ENCODE measurements around the gene TMEM200A.

The TMEM200A gene

GRCh38 chr6:130381459-130382380 is 15.9 kb downstream of the TMEM200A start:
- no peak for DNase-seq (ENCODE audit: extremely low spot score)
- ChIA-PET CTCF (interaction anchor here (1.0 to 1.4 kb wide), 5 partner anchors 9 to 317 kb away, joined by 3 to 6 read pairs (median 4); no protein-coding TSS in a partner anchor), POLR2A (no interaction called here)
- TF ChIP-seq, protein P1, sequence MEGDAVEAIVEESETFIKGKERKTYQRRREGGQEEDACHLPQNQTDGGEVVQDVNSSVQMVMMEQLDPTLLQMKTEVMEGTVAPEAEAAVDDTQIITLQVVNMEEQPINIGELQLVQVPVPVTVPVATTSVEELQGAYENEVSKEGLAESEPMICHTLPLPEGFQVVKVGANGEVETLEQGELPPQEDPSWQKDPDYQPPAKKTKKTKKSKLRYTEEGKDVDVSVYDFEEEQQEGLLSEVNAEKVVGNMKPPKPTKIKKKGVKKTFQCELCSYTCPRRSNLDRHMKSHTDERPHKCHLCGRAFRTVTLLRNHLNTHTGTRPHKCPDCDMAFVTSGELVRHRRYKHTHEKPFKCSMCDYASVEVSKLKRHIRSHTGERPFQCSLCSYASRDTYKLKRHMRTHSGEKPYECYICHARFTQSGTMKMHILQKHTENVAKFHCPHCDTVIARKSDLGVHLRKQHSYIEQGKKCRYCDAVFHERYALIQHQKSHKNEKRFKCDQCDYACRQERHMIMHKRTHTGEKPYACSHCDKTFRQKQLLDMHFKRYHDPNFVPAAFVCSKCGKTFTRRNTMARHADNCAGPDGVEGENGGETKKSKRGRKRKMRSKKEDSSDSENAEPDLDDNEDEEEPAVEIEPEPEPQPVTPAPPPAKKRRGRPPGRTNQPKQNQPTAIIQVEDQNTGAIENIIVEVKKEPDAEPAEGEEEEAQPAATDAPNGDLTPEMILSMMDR (IDR thresholded peaks at IDR 0.05; ENCODE audit: control extremely low read depth, extremely low read depth, low read depth, missing control alignments) = peak; percentile 41

GRCh38 chr6:130382872-130383490 is 17.2 kb downstream of the TMEM200A start:
- TF ChIP-seq, protein P1 (IDR thresholded peaks at IDR 0.05; ENCODE audit: control extremely low read depth, extremely low read depth, low read depth, missing control alignments) = no peak
- DNase-seq (ENCODE audit: extremely low spot score) = no peak
- CTCF ChIA-PET = interaction anchor here (1.0 to 1.4 kb wide), 3 partner anchors 14 to 315 kb away, joined by 3 read pairs; no protein-coding TSS in a partner anchor
- POLR2A ChIA-PET = no interaction called here

- ChIA-PET POLR2A (no interaction called here), CTCF (interaction anchor here (1.0 to 2.5 kb wide), 5 partner anchors 8 to 313 kb away, joined by 3 to 7 read pairs (median 4); no protein-coding TSS in a partner anchor)
- no peak for DNase-seq (ENCODE audit: extremely low spot score)
- TF ChIP-seq, protein P1 (IDR thresholded peaks at IDR 0.05; ENCODE audit: control extremely low read depth, extremely low read depth, low read depth, missing control alignments) = no peak
Measured at GRCh38 chr6:130385064-130385695, 19.4 kb downstream of the TMEM200A start.

GRCh38 chr6:130389142-130389541 is 23.3 kb downstream of the TMEM200A start:
- TF ChIP-seq, protein P1 (IDR thresholded peaks at IDR 0.05; ENCODE audit: control extremely low read depth, extremely low read depth, low read depth, missing control alignments) = no peak
- DNase-seq (ENCODE audit: extremely low spot score) = no peak
- ChIA-PET POLR2A (no interaction called here), CTCF (interaction anchor here (1.3 to 1.9 kb wide), 2 partner anchors 9 to 15 kb away, joined by 3 to 8 read pairs; no protein-coding TSS in a partner anchor)

- no peak for DNase-seq (ENCODE audit: extremely low spot score)
- ChIA-PET CTCF (interaction anchor here (1.0 to 2.0 kb wide), 5 partner anchors 9 to 25 kb away, joined by 3 to 8 read pairs (median 4); partner anchors contain the start of gene TMEM200A), POLR2A (no interaction called here)
- TF ChIP-seq, protein P1 (IDR thresholded peaks at IDR 0.05; ENCODE audit: control extremely low read depth, extremely low read depth, low read depth, missing control alignments) = no peak
Measured at GRCh38 chr6:130390890-130391289, 25.1 kb downstream of the TMEM200A start.

- no peak for DNase-seq (ENCODE audit: extremely low spot score)
- TF ChIP-seq, protein P1 (IDR thresholded peaks at IDR 0.05; ENCODE audit: control extremely low read depth, extremely low read depth, low read depth, missing control alignments) = no peak
- ChIA-PET CTCF (interaction anchor here (0.6 kb wide), 1 partner anchor 9 kb away, joined by 3 read pairs; no protein-coding TSS in a partner anchor), POLR2A (no interaction called here)
Measured at GRCh38 chr6:130393306-130393705, 27.5 kb downstream of the TMEM200A start.

Measured in GM10248 (cell line).